ENCODE measurements around the gene CAGE1. TPM values are rescaled to one million over a fixed set of nuclear protein-coding genes. Genes with fewer than 3 reads are reported as not detected.
A peak's percentile ranks its signal among the peaks of the same experiment; 100 is the strongest.

The CAGE1 gene
- total and polyA plus RNA-seq, 2 experiments from 2014 or later: 0.17 TPM; not detected in 1

GRCh38 chr6:7311917-7312615, 77.5 kb downstream of the CAGE1 start:
- H2AFZ ChIP-seq: peak overlapping the region; percentile 66
- H3K4me3 ChIP-seq: peak overlapping the region; percentile 64
- H3K4me1 ChIP-seq (ENCODE audit: insufficient read depth): peaks cover 8% of the 10 kb centered on the region
- H3K27me3 ChIP-seq: no peaks in the 10 kb centered on the region
- peak overlapping the region; percentile 86 for H3K4me2 ChIP-seq
- DNase-seq (ENCODE audit: low spot score): no peak
- TF ChIP-seq CTCF (IDR thresholded peaks at IDR 0.05; ENCODE audit: poor library complexity) (no peak), EZH2 (IDR thresholded peaks at IDR 0.05; ENCODE audit: borderline replicate concordance) (no peak), EZH2phosphoT487 (IDR thresholded peaks at IDR 0.05; ENCODE audit: low read depth, severe bottlenecking, unreplicated experiment) (no peak)
- H3K9me3 ChIP-seq (ENCODE audit: low read depth): no peaks in the 10 kb centered on the region
- H3K36me3 ChIP-seq (replicated peaks; ENCODE audit: insufficient read depth, low read depth): peaks cover 2% of the 10 kb centered on the region
- WGBS (ENCODE audit: low lambda C conversion rate, missing lambda C conversion rate): 1% methylated on average over 17 of the region's 17 CpGs
- H3K79me2 ChIP-seq: peaks cover 53% of the 10 kb centered on the region
- H4K20me1 ChIP-seq (ENCODE audit: insufficient read depth, poor library complexity, severe bottlenecking): peaks cover 14% of the 10 kb centered on the region
- no peaks in the 10 kb centered on the region for H3K9me2 ChIP-seq (replicated peaks; ENCODE audit: insufficient read depth)
- H3K27ac ChIP-seq: peak overlapping the region; percentile 92

GRCh38 chr6:7311176-7311575, 78.4 kb downstream of the CAGE1 start:
- no peak for TF ChIP-seq CTCF (IDR thresholded peaks at IDR 0.05; ENCODE audit: poor library complexity)
- no peak for TF ChIP-seq EZH2 (IDR thresholded peaks at IDR 0.05; ENCODE audit: borderline replicate concordance)
- TF ChIP-seq EZH2phosphoT487 (IDR thresholded peaks at IDR 0.05; ENCODE audit: low read depth, severe bottlenecking, unreplicated experiment): no peak
- H3K9me2 ChIP-seq (replicated peaks; ENCODE audit: insufficient read depth): no peaks in the 10 kb centered on the region
- peaks cover 14% of the 10 kb centered on the region for H4K20me1 ChIP-seq (ENCODE audit: insufficient read depth, poor library complexity, severe bottlenecking)
- WGBS (ENCODE audit: low lambda C conversion rate, missing lambda C conversion rate): 58% methylated on average over 1 of the region's 1 CpG
- peak overlapping the region; percentile 86 for H3K4me2 ChIP-seq
- peak overlapping the region; percentile 92 for H3K27ac ChIP-seq
- no peak for DNase-seq (ENCODE audit: low spot score)
- H2AFZ ChIP-seq: no peak overlapping the region
- no peaks in the 10 kb centered on the region for H3K9me3 ChIP-seq (ENCODE audit: low read depth)
- peaks cover 2% of the 10 kb centered on the region for H3K36me3 ChIP-seq (replicated peaks; ENCODE audit: insufficient read depth, low read depth)
- peaks cover 62% of the 10 kb centered on the region for H3K79me2 ChIP-seq
- H3K27me3 ChIP-seq: no peaks in the 10 kb centered on the region
- peaks cover 8% of the 10 kb centered on the region for H3K4me1 ChIP-seq (ENCODE audit: insufficient read depth)
- H3K4me3 ChIP-seq: peak overlapping the region; percentile 64

- TF ChIP-seq EZH2phosphoT487 (IDR thresholded peaks at IDR 0.05; ENCODE audit: low read depth, severe bottlenecking, unreplicated experiment): no peak
- no peak for TF ChIP-seq CTCF (IDR thresholded peaks at IDR 0.05; ENCODE audit: poor library complexity)
- TF ChIP-seq EZH2 (IDR thresholded peaks at IDR 0.05; ENCODE audit: borderline replicate concordance): no peak
- peaks cover 8% of the 10 kb centered on the region for H3K4me1 ChIP-seq (ENCODE audit: insufficient read depth)
- WGBS (ENCODE audit: low lambda C conversion rate, missing lambda C conversion rate): 74% methylated on average over 5 of the region's 5 CpGs
Observed at GRCh38 chr6:7309050-7309449, 80.5 kb downstream of the CAGE1 start.

More at GRCh38 chr6:7309050-7309449, 80.5 kb downstream of the CAGE1 start:
- peaks cover 80% of the 10 kb centered on the region for H3K79me2 ChIP-seq
- no peaks in the 10 kb centered on the region for H3K9me3 ChIP-seq (ENCODE audit: low read depth)
- DNase-seq (ENCODE audit: low spot score): no peak
- peaks cover 2% of the 10 kb centered on the region for H3K36me3 ChIP-seq (replicated peaks; ENCODE audit: insufficient read depth, low read depth)
- H3K4me2 ChIP-seq: no peak overlapping the region
- no peaks in the 10 kb centered on the region for H3K27me3 ChIP-seq
- H2AFZ ChIP-seq: no peak overlapping the region
- H3K9me2 ChIP-seq (replicated peaks; ENCODE audit: insufficient read depth): no peaks in the 10 kb centered on the region
- H4K20me1 ChIP-seq (ENCODE audit: insufficient read depth, poor library complexity, severe bottlenecking): peaks cover 17% of the 10 kb centered on the region
- no peak overlapping the region for H3K27ac ChIP-seq
- H3K4me3 ChIP-seq: no peak overlapping the region

All from hepatocyte (in vitro differentiated cells).